ENCODE results near the gene MPEG1. TPM values are rescaled to one million over a fixed set of nuclear protein-coding genes. Genes with fewer than 3 reads are reported as not detected.

Gene MPEG1
- total and polyA plus RNA-seq, 9 donors = 1.8 to 28.5 (median 3.9) TPM

- 12 to 18% (median 13%) methylated on average over 2 of the region's 2 CpGs for WGBS, 3 donors
- Histone ChIP-seq H3K36me3 (no peaks in the 10 kb centered on the region), H3K27me3 (no peaks in the 10 kb centered on the region), H3K9me3 (no peaks in the 10 kb centered on the region), H3K27ac (no peak overlapping the region), H3K4me3 (no peak overlapping the region), H3K4me1 (ENCODE audit: insufficient read depth) (no peaks in the 10 kb centered on the region)
- intact Hi-C loops (cut with DNase I) = no loop called here
- TF ChIP-seq, protein P1, sequence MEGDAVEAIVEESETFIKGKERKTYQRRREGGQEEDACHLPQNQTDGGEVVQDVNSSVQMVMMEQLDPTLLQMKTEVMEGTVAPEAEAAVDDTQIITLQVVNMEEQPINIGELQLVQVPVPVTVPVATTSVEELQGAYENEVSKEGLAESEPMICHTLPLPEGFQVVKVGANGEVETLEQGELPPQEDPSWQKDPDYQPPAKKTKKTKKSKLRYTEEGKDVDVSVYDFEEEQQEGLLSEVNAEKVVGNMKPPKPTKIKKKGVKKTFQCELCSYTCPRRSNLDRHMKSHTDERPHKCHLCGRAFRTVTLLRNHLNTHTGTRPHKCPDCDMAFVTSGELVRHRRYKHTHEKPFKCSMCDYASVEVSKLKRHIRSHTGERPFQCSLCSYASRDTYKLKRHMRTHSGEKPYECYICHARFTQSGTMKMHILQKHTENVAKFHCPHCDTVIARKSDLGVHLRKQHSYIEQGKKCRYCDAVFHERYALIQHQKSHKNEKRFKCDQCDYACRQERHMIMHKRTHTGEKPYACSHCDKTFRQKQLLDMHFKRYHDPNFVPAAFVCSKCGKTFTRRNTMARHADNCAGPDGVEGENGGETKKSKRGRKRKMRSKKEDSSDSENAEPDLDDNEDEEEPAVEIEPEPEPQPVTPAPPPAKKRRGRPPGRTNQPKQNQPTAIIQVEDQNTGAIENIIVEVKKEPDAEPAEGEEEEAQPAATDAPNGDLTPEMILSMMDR (IDR thresholded peaks at IDR 0.05) = no peak
- DNase-seq = no peak
Measured at GRCh38 chr11:59247531-59248227, 35.0 kb upstream of the MPEG1 start.

GRCh38 chr11:59243633-59244032 lies 30.9 kb upstream of the MPEG1 start:
- intact Hi-C loops (cut with DNase I) = no loop called here
- Histone ChIP-seq H3K27me3 (no peaks in the 10 kb centered on the region), H3K9me3 (no peaks in the 10 kb centered on the region), H3K4me3 (no peak overlapping the region), H3K27ac (no peak overlapping the region), H3K4me1 (ENCODE audit: insufficient read depth) (no peaks in the 10 kb centered on the region), H3K36me3 (no peaks in the 10 kb centered on the region)
- 72 to 75% (median 74%) methylated on average over 1 of the region's 1 CpG for WGBS, 3 donors
- TF ChIP-seq EP300 (IDR thresholded peaks at IDR 0.05) (no peak), POLR2A (IDR thresholded peaks at IDR 0.05) (no peak)
- TF ChIP-seq, protein P1 (IDR thresholded peaks at IDR 0.05) = no peak
- DNase-seq = no peak

- TF ChIP-seq POLR2A (IDR thresholded peaks at IDR 0.05) = no peak
- TF ChIP-seq, protein P1 (IDR thresholded peaks at IDR 0.05) = no peak
- no peak for TF ChIP-seq EP300 (IDR thresholded peaks at IDR 0.05)
- Histone ChIP-seq H3K4me3 (no peak overlapping the region), H3K27ac (no peak overlapping the region), H3K36me3 (no peaks in the 10 kb centered on the region), H3K27me3 (no peaks in the 10 kb centered on the region), H3K9me3 (no peaks in the 10 kb centered on the region), H3K4me1 (ENCODE audit: insufficient read depth) (no peaks in the 10 kb centered on the region)
- intact Hi-C loops (cut with DNase I) = no loop called here
- DNase-seq = no peak
Measured at GRCh38 chr11:59240322-59240721, 27.6 kb upstream of the MPEG1 start.

DNA sequence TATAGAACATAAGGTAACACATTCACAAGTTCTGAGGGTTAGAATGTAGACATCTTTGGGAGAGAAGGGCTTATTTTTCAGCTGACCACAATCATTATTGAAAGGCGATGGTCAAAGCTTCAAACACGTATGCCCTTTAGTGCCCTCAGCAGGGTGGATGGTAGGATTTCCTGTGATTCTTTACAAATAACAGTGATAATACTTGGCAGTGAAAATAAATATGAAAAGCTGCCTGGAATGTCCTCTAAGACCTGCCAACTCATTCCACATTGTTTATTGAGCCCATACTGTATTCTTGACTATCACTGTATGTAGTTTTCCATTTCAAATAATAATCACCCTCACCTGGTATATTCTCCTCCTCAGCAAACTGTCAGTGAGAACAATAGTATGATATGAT lies 13.7 kb upstream of the MPEG1 start:
- H3K9me3 ChIP-seq = no peaks in the 10 kb centered on the region
- 42 to 71% (median 53%) methylated on average over 2 of the region's 2 CpGs for whole genome bisulfite sequencing, 3 donors
- no peak for DNase-seq
- TF ChIP-seq POLR2A (IDR thresholded peaks at IDR 0.05) (no peak), EP300 (IDR thresholded peaks at IDR 0.05) (no peak)
- TF ChIP-seq, protein P1 (IDR thresholded peaks at IDR 0.05) = no peak
- H3K36me3 ChIP-seq = no peaks in the 10 kb centered on the region
- no peaks in the 10 kb centered on the region for H3K27me3 ChIP-seq
- intact Hi-C loops (cut with DNase I) = loop anchor here in 1 of 4 donors (10.0 kb wide), 1 partner anchor 728 kb away; no protein-coding TSS in a partner anchor
- no peak overlapping the region for H3K27ac ChIP-seq
- peaks cover 6% of the 10 kb centered on the region for H3K4me1 ChIP-seq (ENCODE audit: insufficient read depth)
- H3K4me3 ChIP-seq = no peak overlapping the region

Measured in ovary (tissue), 9 donors.